IPS-NIHi11 (cell line): ENCODE results near the gene CD70.
"Not testable (repeated sequence)": the region's sequence is repeated elsewhere in the genome, so short reads cannot be mapped to it uniquely, and the experiment has no call there.

Source experiments
- DNase-seq: peaks from one replicate; pipeline ENCODE4 v3.0.0; 2012; ENCODE audit warnings: mixed read lengths, low spot score

CD70 gene

GRCh38 chr19:6597471-6598253 lies 6.7 kb upstream of the CD70 start:
- DNase-seq: not testable (repeated sequence)

GRCh38 chr19:6596621-6597020 lies 5.7 kb upstream of the CD70 start:
- no peak for DNase-seq

GRCh38 chr19:6593651-6594416 lies 2.9 kb upstream of the CD70 start:
- DNase-seq: no peak

- DNase-seq: no peak
Measured at GRCh38 chr19:6590258-6590826, 608 bp downstream of the CD70 start.

- DNase-seq: no peak
Measured at GRCh38 chr19:6589711-6590257, 1.2 kb downstream of the CD70 start.

GRCh38 chr19:6588508-6589345 lies 2.2 kb downstream of the CD70 start:
- DNase-seq: no peak

GRCh38 chr19:6587998-6588507 lies 2.9 kb downstream of the CD70 start:
- DNase-seq: no peak

- no peak for DNase-seq
Measured at GRCh38 chr19:6587093-6587820, 3.7 kb downstream of the CD70 start.

- no peak for DNase-seq
Measured at GRCh38 chr19:6586726-6587092, 4.2 kb downstream of the CD70 start.

- no peak for DNase-seq
Measured at GRCh38 chr19:6586056-6586455, 4.9 kb downstream of the CD70 start.

- DNase-seq: not testable (repeated sequence)
Measured at GRCh38 chr19:6582515-6583484, 8.2 kb downstream of the CD70 start.

- no peak for DNase-seq
Measured at GRCh38 chr19:6580313-6580712, 10.6 kb downstream of the CD70 start.

- no peak for DNase-seq
Measured at GRCh38 chr19:6579450-6580178, 11.3 kb downstream of the CD70 start.

GRCh38 chr19:6577476-6578125 lies 13.3 kb downstream of the CD70 start:
- no peak for DNase-seq

GRCh38 chr19:6576869-6577475 lies 14.0 kb downstream of the CD70 start:
- no peak for DNase-seq

- DNase-seq: no peak
Measured at GRCh38 chr19:6573350-6573749, 17.6 kb downstream of the CD70 start.

- DNase-seq: no peak
Measured at GRCh38 chr19:6572217-6572616, 18.7 kb downstream of the CD70 start.

GRCh38 chr19:6571167-6571566 lies 19.8 kb downstream of the CD70 start:
- no peak for DNase-seq
